NCI-H128 (cell line): Measurements from ENCODE around the gene WHRN.

Experiments
- DNase-seq: peaks from one replicate; lab custom pipeline; 2025; ENCODE audit not compliant: unreplicated experiment; lab: John Stamatoyannopoulos, UW

The WHRN gene

GRCh38 chr9:114401344-114401743 is 103.9 kb downstream of the WHRN start:
- DNase-seq, result no peak

- no peak for DNase-seq
Observed at GRCh38 chr9:114400772-114401171, 104.5 kb downstream of the WHRN start.

- DNase-seq, result no peak
Observed at GRCh38 chr9:114400219-114400618, 105.1 kb downstream of the WHRN start.

GRCh38 chr9:114399381-114399780 is 105.9 kb downstream of the WHRN start:
- DNase-seq, result no peak

GRCh38 chr9:114397848-114398605 is 107.2 kb downstream of the WHRN start:
- no peak for DNase-seq

- no peak for DNase-seq
Observed at GRCh38 chr9:114397219-114397847, 107.9 kb downstream of the WHRN start.

GRCh38 chr9:114396558-114397218 is 108.6 kb downstream of the WHRN start:
- no peak for DNase-seq

GRCh38 chr9:114395768-114396167 is 109.5 kb downstream of the WHRN start:
- no peak for DNase-seq

GRCh38 chr9:114395334-114395617 is 110.0 kb downstream of the WHRN start:
- DNase-seq, result no peak

GRCh38 chr9:114394523-114395333 is 110.5 kb downstream of the WHRN start:
- DNase-seq, result no peak

GRCh38 chr9:114392749-114393112 is 112.5 kb downstream of the WHRN start:
- DNase-seq, result no peak

- no peak for DNase-seq
Observed at GRCh38 chr9:114390952-114391351, 114.3 kb downstream of the WHRN start.

GRCh38 chr9:114389612-114390368 is 115.5 kb downstream of the WHRN start:
- DNase-seq, result no peak

GRCh38 chr9:114388764-114389375 is 116.4 kb downstream of the WHRN start:
- no peak for DNase-seq

GRCh38 chr9:114388357-114388682 is 117.0 kb downstream of the WHRN start:
- DNase-seq, result no peak

GRCh38 chr9:114387680-114388356 is 117.5 kb downstream of the WHRN start, which contains the start of gene AKNA:
Gene AKNA (minus strand): TSS chr9:114387982. CDS start chr9:114381333, 6,649 bp downstream.
- no peak for DNase-seq

GRCh38 chr9:114386886-114387679 is 118.2 kb downstream of the WHRN start:
- no peak for DNase-seq

- DNase-seq, result no peak
Observed at GRCh38 chr9:114386361-114386885, 118.8 kb downstream of the WHRN start.
